RWPE2 (cell line): Measurements from ENCODE around the gene LACC1.

Source experiments
- ATAC-seq: fragments of 200-7000 bp; cut with Tn5 transposase; 3 replicates; pipeline ENCODE4 v1.9.1; 2021; ENCODE audit warnings: low read depth
- DNase-seq: peaks from one replicate; pipeline ENCODE4 v3.0.0-alpha.2; 2020; ENCODE audit warnings: low spot score
- H3K27ac ChIP-seq: fragments of 450-650 bp; 2 replicates; pipeline ENCODE4 v1.5.1; 2017; ENCODE audit warnings: mild to moderate bottlenecking; ENCODE audit not compliant: poor library complexity, severe bottlenecking
- H3K27me3 ChIP-seq: fragments of 250-450 bp; sonication (Bioruptor Pico); 2 replicates; pipeline ENCODE4 v1.5.1; 2021; ENCODE audit warnings: mild to moderate bottlenecking, moderate library complexity; ENCODE audit not compliant: insufficient read depth, poor library complexity, severe bottlenecking
- H3K36me3 ChIP-seq: fragments of 250-450 bp; sonication (Bioruptor Pico); 2 replicates; pipeline ENCODE4 v1.5.1; 2020; ENCODE audit warnings: low read depth, mild to moderate bottlenecking, moderate library complexity
- H3K4me1 ChIP-seq: fragments of 250-450 bp; sonication (Bioruptor Pico); 2 replicates; pipeline ENCODE4 v1.5.1; 2021; ENCODE audit warnings: mild to moderate bottlenecking, moderate library complexity; ENCODE audit not compliant: insufficient read depth, poor library complexity, severe bottlenecking
- H3K4me3 ChIP-seq: fragments of 250-450 bp; sonication (Bioruptor Pico); 2 replicates; pipeline ENCODE4 v1.5.1; 2021; ENCODE audit warnings: mild to moderate bottlenecking, moderate library complexity; ENCODE audit not compliant: severe bottlenecking
- H3K9me3 ChIP-seq: fragments of 250-450 bp; sonication (Bioruptor Pico); 2 replicates; pipeline ENCODE4 v1.5.1; 2021; ENCODE audit warnings: mild to moderate bottlenecking, moderate library complexity; ENCODE audit not compliant: severe bottlenecking
- CTCF ChIP-seq: fragments of 450-650 bp; IDR thresholded peaks from one replicate; pipeline ENCODE4 v1.5.1; 2017; ENCODE audit warnings: mild to moderate bottlenecking, moderate library complexity; ENCODE audit not compliant: poor library complexity, severe bottlenecking

Gene LACC1

GRCh38 chr13:43846496-43847158, 33.1 kb upstream of the LACC1 start:
- H3K4me1 ChIP-seq = peaks cover 9% of the 10 kb centered on the region
- ATAC-seq (no peak), DNase-seq (no peak)
- no peaks in the 10 kb centered on the region; the same call in 1 of the 2 replicates for H3K36me3 ChIP-seq
- no peak for TF ChIP-seq CTCF
- no peak overlapping the region for H3K27ac ChIP-seq
- no peak overlapping the region for H3K4me3 ChIP-seq
- H3K27me3 ChIP-seq = no peaks in the 10 kb centered on the region
- peaks cover 2% of the 10 kb centered on the region for H3K9me3 ChIP-seq

- TF ChIP-seq CTCF = no peak
- no peak overlapping the region for H3K4me3 ChIP-seq
- H3K27me3 ChIP-seq = no peaks in the 10 kb centered on the region
- no peak overlapping the region for H3K27ac ChIP-seq
- H3K9me3 ChIP-seq = peaks cover 6% of the 10 kb centered on the region
- DNase-seq = no peak
- no peak for ATAC-seq
- H3K36me3 ChIP-seq = no peaks in the 10 kb centered on the region; the same call in 1 of the 2 replicates
- peaks cover 9% of the 10 kb centered on the region for H3K4me1 ChIP-seq
Measured at GRCh38 chr13:43848001-43848649, 31.6 kb upstream of the LACC1 start.

GRCh38 chr13:43850873-43851272, 28.8 kb upstream of the LACC1 start:
- no peak overlapping the region for H3K4me3 ChIP-seq
- no peak for TF ChIP-seq CTCF

GRCh38 chr13:43852923-43853404, 26.7 kb upstream of the LACC1 start:
- Histone ChIP-seq H3K4me3 (no peak overlapping the region), H3K27ac (no peak overlapping the region), H3K4me1 (peaks cover 8% of the 10 kb centered on the region), H3K9me3 (peaks cover 7% of the 10 kb centered on the region), H3K36me3 (peaks cover 5% of the 10 kb centered on the region), H3K27me3 (no peaks in the 10 kb centered on the region)
- ATAC-seq (no peak), DNase-seq (no peak)
- TF ChIP-seq CTCF = no peak

More at GRCh38 chr13:43850873-43851272, 28.8 kb upstream of the LACC1 start:
- H3K4me1 ChIP-seq = peaks cover 9% of the 10 kb centered on the region
- no peaks in the 10 kb centered on the region for H3K27me3 ChIP-seq
- no peak for DNase-seq
- ATAC-seq = no peak
- H3K27ac ChIP-seq = no peak overlapping the region
- no peaks in the 10 kb centered on the region; the same call in 1 of the 2 replicates for H3K36me3 ChIP-seq
- peaks cover 7% of the 10 kb centered on the region for H3K9me3 ChIP-seq

GRCh38 chr13:43861863-43862262, 17.8 kb upstream of the LACC1 start:
- Histone ChIP-seq H3K36me3 (peaks cover 23% of the 10 kb centered on the region), H3K4me3 (no peak overlapping the region), H3K27me3 (no peaks in the 10 kb centered on the region), H3K4me1 (peaks cover 12% of the 10 kb centered on the region), H3K27ac (no peak overlapping the region), H3K9me3 (no peaks in the 10 kb centered on the region)
- DNase-seq = no peak
- TF ChIP-seq CTCF = no peak
- no peak for ATAC-seq
